Uterus (tissue), 2 donors: ENCODE measurements around the gene GAPDHS.

Source experiments
- POLR2A ChIP-seq, 2 donors: fragments of 450-650 bp; IDR thresholded peaks; one replicate each; pipeline ENCODE4 v1.6.1; 2016; ENCODE audit warnings: antibody characterized with exemption in 2 of 2, mild to moderate bottlenecking in 1 of 2, moderate library complexity in 1 of 2
- TF ChIP-seq, protein P1 (sequence below), 4 experiments: fragments of 200-600 bp in 2 of 4; fragments of 450-650 bp in 2 of 4; sonication (generic) in 2 of 4; IDR thresholded peaks; one replicate each; pipeline ENCODE4 v1.5.1; 2016 to 2019; ENCODE audit warnings: antibody characterized with exemption in 4 of 4, mild to moderate bottlenecking in 2 of 4, moderate library complexity in 1 of 4

DNA sequence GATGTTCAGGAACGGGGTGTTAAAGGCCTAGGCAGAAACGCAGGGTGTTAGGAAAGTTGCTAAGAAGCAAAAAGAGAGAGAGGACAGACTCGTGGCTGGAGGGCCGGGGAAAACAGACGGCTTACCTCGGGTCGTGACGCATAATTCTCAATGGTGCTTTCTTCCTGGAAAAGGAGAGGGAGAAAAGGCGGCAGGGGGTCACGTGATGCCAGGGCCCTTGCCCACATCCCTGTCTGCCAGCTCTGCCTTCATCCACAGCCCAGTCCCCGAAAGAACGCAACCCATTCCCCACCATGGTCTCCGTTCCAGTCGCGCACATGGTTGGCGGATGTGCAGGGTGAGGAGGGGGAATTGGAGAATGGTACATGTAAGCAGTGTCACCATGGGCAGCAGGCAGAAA, 44.6 kb upstream of the GAPDHS start:
- TF ChIP-seq, protein P1, sequence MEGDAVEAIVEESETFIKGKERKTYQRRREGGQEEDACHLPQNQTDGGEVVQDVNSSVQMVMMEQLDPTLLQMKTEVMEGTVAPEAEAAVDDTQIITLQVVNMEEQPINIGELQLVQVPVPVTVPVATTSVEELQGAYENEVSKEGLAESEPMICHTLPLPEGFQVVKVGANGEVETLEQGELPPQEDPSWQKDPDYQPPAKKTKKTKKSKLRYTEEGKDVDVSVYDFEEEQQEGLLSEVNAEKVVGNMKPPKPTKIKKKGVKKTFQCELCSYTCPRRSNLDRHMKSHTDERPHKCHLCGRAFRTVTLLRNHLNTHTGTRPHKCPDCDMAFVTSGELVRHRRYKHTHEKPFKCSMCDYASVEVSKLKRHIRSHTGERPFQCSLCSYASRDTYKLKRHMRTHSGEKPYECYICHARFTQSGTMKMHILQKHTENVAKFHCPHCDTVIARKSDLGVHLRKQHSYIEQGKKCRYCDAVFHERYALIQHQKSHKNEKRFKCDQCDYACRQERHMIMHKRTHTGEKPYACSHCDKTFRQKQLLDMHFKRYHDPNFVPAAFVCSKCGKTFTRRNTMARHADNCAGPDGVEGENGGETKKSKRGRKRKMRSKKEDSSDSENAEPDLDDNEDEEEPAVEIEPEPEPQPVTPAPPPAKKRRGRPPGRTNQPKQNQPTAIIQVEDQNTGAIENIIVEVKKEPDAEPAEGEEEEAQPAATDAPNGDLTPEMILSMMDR (IDR thresholded peaks at IDR 0.05): no peak
- TF ChIP-seq POLR2A (IDR thresholded peaks at IDR 0.05): no peak
